D721Med (cell line): Measurements from ENCODE around the gene GBX2.

Source experiments
- DNase-seq: peaks from one replicate; pipeline ENCODE4 v3.0.0; 2011; ENCODE audit warnings: low spot score; ENCODE audit not compliant: insufficient read length
- FAIRE-seq: peaks from 2 replicates; lab custom pipeline; 2011; peaks lifted over from hg19 to GRCh38; lab: Jason Lieb, UNC
- TF ChIP-seq, protein P1 (sequence below): IDR thresholded peaks from 2 replicates; pipeline ENCODE4 v1.5.1; 2012; ENCODE audit warnings: mild to moderate bottlenecking, control low read depth; ENCODE audit not compliant: insufficient read depth; ENCODE audit errors: missing control alignments

The GBX2 gene

DNA sequence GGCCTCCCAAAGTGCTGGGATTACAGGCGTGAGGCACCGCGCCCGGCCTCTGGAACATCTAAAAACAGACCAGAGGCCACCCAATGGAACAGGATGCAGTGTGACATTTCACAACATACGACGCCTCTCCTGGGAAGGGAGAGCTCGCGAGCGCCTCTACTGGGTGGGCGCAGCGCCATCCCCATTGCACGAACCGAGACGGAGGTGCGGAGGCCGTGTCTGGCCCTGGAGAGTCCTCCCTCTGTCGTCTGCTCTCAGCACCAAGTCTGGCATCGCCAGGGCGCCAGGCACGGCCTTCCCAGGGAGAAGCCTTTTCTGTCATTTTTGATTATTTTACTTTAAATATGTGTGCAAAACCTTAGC, 9.4 kb upstream of the GBX2 start:
- TF ChIP-seq, protein P1, sequence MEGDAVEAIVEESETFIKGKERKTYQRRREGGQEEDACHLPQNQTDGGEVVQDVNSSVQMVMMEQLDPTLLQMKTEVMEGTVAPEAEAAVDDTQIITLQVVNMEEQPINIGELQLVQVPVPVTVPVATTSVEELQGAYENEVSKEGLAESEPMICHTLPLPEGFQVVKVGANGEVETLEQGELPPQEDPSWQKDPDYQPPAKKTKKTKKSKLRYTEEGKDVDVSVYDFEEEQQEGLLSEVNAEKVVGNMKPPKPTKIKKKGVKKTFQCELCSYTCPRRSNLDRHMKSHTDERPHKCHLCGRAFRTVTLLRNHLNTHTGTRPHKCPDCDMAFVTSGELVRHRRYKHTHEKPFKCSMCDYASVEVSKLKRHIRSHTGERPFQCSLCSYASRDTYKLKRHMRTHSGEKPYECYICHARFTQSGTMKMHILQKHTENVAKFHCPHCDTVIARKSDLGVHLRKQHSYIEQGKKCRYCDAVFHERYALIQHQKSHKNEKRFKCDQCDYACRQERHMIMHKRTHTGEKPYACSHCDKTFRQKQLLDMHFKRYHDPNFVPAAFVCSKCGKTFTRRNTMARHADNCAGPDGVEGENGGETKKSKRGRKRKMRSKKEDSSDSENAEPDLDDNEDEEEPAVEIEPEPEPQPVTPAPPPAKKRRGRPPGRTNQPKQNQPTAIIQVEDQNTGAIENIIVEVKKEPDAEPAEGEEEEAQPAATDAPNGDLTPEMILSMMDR, result peak; percentile 50
- FAIRE-seq (no peak), DNase-seq (no peak)

DNA sequence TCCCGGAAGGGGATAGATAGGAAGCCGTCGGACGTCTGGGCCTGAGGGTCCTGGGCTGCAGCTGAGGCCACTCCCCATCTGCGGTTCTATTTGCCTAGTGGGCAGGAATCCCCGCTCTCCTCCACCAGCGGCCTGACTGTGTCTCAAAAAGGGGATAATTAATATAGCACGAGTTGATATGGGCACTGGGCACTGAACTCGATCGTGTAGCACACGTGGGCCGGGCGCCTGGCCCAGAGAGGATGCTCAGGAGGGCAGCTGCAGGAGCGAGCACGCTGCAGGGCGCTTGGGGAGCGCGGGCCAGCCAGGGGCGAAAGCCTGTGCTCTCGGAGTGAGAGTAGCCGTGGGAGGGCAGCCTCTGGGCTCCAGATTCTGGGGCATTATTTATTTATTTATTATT, 8.8 kb upstream of the GBX2 start:
- TF ChIP-seq, protein P1, result no peak
- no peak for DNase-seq
- FAIRE-seq, result no peak

DNA sequence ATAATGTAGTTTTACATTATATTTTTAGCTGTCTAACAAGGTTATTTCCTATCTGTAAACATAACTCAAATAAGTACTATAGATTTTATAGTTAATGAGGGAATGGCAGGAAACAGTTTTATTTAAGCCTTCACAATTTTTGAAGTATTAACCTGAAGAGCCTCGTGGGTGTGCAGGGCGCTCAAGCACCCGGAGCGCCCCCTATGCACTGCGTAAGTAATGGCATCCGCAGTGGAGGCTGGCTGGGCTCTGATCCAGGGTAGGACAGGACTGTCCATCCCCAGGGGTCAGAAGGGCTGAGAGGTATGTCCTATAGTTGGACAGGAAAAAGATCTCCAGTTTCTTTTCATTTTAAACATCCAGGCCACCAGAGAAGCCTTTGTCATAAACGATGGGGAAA, 8.2 kb upstream of the GBX2 start:
- DNase-seq (no peak), FAIRE-seq (no peak)
- TF ChIP-seq, protein P1, result peak; percentile 56

DNA sequence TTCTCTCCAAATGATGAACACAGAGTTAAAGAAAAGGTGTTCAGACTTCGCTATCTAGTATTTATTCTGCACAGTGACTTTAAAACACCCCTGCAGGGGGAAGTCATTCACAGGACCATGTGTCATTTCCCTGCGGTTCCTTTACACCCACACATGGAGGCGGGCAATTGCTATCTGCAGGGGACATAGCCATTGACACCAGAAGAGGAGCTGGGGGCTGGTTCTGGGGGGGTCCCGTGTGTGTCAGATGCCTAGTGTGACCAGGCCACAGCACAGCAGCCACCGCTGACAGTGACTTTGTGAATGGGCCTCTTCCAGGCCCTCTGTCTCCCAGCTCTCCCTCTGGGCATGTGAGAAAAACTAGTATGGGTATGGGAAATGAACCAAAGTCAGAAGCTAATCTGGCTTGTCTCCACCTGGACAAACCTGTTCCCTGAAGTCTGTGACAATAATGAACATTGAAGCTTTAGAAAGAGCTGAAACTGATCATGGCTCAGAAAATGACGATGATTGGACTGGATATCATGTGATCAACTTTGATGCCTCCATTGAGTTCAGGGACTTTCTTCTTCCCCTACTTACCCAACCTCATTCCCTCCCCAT, 7.5 kb upstream of the GBX2 start:
- FAIRE-seq (no peak), DNase-seq (no peak)
- TF ChIP-seq, protein P1, result no peak

DNA sequence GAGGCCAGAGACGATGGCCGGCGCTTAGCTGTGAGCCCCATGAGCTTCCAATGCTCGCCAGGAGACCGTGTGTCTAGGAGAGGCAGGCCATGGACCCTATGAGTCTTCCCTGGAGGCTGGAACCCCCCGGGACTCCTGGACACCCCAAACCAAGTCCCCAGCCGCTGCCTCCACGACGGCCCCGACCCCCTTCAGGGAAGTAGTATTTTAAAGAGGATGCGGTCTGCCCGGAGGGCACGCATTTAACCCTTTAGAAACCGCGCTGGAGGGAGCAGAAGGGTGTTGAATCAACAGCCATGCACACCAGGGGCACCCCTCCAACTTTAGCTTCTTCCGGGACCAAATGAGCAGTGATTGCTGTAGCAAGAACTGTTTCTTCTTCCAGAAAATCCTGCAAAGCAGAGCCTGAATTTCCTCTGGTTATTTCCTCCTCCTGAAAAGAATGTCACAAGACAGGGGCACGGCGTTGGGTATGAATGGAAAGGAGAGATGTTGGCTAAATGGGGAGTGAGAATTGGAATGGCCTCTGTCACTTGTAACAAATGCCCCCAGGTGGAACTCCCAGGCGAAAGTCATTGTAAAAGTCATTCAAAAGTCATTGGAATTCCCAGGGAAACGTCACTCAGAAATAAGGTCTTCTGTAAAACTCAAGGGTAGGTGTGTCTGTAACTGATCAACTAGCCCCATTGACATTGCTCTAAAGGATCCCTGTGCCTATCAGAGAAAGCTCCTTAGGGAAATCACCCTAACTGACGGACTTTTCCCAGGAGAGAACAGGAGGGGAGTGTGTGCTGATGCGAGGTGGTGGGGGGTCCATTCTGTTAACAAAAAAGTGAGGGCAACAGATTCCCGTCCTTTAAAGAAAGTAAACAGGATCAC, 5.8 kb upstream of the GBX2 start:
- TF ChIP-seq, protein P1, result no peak
- DNase-seq (no peak), FAIRE-seq (no peak)

DNA sequence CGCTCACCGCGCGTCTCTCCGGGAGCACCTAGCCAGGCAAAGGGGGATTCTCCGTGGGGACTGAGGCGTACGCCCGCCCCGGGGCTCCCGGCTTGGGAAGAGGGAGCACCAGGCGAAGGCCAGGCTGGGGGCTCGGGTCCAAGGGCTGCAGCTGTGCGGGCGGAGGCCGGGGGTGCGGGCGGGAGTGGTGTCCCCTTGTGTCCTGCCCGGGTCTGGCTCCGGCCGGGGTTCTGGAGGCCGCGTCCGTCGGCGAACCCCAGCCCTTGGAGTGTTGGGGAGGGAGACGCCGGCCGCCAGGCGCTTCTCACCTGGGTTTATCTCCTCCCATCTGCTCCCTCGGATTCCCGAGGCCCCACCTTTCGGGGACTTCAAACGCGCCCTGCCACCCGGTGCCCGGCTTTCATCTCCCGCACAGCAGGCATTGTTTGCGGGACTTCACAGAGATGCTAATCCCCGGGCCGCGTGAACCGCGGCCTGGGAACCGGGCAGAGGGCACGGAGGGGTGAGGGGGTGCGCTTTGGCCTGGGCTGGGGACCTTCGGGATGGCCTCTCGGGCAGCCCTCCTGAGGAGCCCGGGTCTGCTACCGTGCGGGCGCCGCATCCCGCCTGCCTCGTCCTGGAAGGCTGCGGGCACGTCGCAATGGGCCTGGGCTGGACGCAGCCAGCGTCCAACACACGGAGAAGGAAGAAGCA, 5.0 kb upstream of the GBX2 start:
- DNase-seq (no peak), FAIRE-seq (no peak)
- TF ChIP-seq, protein P1, result no peak
